ENCODE data around the gene ADCY2.

GRCh38 chr5:7382588-7382987 lies 13.3 kb upstream of the ADCY2 start:
- TF ChIP-seq CTCF (optimal IDR thresholded peaks at IDR 0.05 in 1 of 3, IDR thresholded peaks at IDR 0.05 in 1 of 3, conservative IDR thresholded peaks at IDR 0.05 in 1 of 3; ENCODE audit: extremely low read depth in 1 of 3, insufficient read depth in 2 of 3, low read length in 3 of 3), result no peak
- no peak for TF ChIP-seq EZH2 (IDR thresholded peaks at IDR 0.05; ENCODE audit: low read length)

Measured in keratinocyte (primary cell).